Measurements from ENCODE around the gene VTCN1. TPM values are rescaled to one million over a fixed set of nuclear protein-coding genes. Genes with fewer than 3 reads are reported as not detected.

VTCN1 gene
- total RNA-seq, 1 experiment from 2014 or later: 0.52 TPM

DNA sequence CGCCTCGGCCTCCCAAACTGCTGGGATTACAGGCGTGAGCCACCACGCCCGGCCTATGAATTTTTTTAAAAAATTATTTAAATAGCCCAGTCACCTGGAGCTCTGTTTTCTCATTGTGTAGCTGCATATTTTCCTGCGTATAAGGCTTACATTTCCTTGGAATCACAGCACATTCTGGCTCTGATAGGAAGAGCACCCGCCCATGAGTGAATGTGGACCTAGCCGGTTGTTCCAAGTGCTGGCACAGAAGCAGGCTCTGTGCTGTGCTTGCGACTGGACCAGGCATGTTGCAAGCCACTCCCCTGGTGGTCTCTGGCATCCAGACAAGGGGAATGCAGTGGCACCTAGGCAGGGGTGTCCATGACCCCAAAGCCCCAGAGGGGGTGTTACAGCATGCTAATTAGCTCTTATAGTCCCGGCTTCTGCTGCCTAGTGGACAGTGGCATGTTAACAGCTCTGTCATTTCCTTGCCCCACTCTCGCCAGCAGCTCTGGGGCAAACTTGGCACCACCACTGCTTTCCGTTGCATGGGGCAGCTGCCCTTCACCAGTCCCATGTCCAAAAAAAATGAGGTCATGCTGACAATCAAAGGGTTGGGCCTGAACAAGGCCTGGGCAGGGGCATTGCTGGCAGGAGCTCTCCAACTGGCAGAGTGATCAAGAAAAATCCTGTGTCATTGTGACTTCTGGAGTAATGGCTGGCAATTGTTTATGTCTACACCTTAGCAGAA, 5.2 kb upstream of the VTCN1 start:
- Mint-ChIP-seq H3K4me3 (ENCODE audit: unreplicated experiment) (no peak overlapping the region), H3K9me3 (ENCODE audit: unreplicated experiment) (no peaks in the 10 kb centered on the region), H3K27me3 (ENCODE audit: insufficient read depth, unreplicated experiment) (no peaks in the 10 kb centered on the region), H3K27ac (ENCODE audit: unreplicated experiment) (no peak overlapping the region), H3K36me3 (ENCODE audit: insufficient read depth, unreplicated experiment) (no peaks in the 10 kb centered on the region), H3K4me1 (ENCODE audit: low read depth, unreplicated experiment) (no peaks in the 10 kb centered on the region)
- no TSS peak for BruUV-seq (replicated peaks)
- CTCF ChIA-PET: no interaction called here
- no peaks in the 10 kb centered on the region for H3K36me3 ChIP-seq (ENCODE audit: control insufficient read depth, insufficient read depth, low read length)
- no peak for DNase-seq
- intact Hi-C loops (cut with micrococcal nuclease; ENCODE audit: unreplicated experiment): no loop called here
- no peaks in the 10 kb centered on the region for H3K4me1 ChIP-seq
- POLR2A ChIA-PET: no interaction called here
- H3K9me3 ChIP-seq: no peaks in the 10 kb centered on the region
- H3K4me3 ChIP-seq (ENCODE audit: low read depth, low read length): no peak overlapping the region
- TF ChIP-seq, protein P1, sequence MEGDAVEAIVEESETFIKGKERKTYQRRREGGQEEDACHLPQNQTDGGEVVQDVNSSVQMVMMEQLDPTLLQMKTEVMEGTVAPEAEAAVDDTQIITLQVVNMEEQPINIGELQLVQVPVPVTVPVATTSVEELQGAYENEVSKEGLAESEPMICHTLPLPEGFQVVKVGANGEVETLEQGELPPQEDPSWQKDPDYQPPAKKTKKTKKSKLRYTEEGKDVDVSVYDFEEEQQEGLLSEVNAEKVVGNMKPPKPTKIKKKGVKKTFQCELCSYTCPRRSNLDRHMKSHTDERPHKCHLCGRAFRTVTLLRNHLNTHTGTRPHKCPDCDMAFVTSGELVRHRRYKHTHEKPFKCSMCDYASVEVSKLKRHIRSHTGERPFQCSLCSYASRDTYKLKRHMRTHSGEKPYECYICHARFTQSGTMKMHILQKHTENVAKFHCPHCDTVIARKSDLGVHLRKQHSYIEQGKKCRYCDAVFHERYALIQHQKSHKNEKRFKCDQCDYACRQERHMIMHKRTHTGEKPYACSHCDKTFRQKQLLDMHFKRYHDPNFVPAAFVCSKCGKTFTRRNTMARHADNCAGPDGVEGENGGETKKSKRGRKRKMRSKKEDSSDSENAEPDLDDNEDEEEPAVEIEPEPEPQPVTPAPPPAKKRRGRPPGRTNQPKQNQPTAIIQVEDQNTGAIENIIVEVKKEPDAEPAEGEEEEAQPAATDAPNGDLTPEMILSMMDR (IDR thresholded peaks at IDR 0.05; ENCODE audit: insufficient read depth in 1 of 2, low read depth in 1 of 2, low read length in 1 of 2, severe bottlenecking in 1 of 2, unreplicated experiment in 1 of 2): no peak
- no peaks in the 10 kb centered on the region for H3K27me3 ChIP-seq (replicated peaks; ENCODE audit: control insufficient read depth, insufficient read depth, low read length)

DNA sequence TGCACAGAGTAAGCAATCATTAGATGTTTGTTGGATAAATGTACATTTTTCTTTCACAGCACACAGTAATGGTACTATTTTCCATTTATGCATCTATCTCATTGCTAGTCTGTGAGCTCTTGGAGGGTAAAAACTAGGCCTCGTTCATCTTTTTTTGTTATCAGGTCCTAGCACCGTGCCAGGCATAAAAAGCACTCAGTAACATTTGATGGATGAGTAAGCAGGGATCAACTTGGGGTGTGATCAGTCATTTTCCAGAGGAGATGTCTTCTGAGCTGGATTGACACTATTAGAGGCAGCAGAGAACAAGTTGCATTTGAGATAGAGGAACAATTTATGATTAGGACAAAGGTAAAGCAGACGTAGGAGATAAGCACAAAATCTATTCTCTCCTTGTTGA, 4.3 kb upstream of the VTCN1 start:
- no TSS peak for BruUV-seq (replicated peaks)
- H3K9me3 Mint-ChIP-seq (ENCODE audit: unreplicated experiment): no peaks in the 10 kb centered on the region
- no peak overlapping the region for H3K27ac Mint-ChIP-seq (ENCODE audit: unreplicated experiment)
- H3K27me3 Mint-ChIP-seq (ENCODE audit: insufficient read depth, unreplicated experiment): no peaks in the 10 kb centered on the region
- ChIA-PET CTCF (no interaction called here), POLR2A (no interaction called here)
- no peak overlapping the region for H3K4me3 ChIP-seq (ENCODE audit: low read depth, low read length)
- DNase-seq: no peak
- H3K36me3 ChIP-seq (ENCODE audit: control insufficient read depth, insufficient read depth, low read length): no peaks in the 10 kb centered on the region
- intact Hi-C loops (cut with micrococcal nuclease; ENCODE audit: unreplicated experiment): no loop called here
- H3K4me1 Mint-ChIP-seq (ENCODE audit: low read depth, unreplicated experiment): no peaks in the 10 kb centered on the region
- no peaks in the 10 kb centered on the region for H3K36me3 Mint-ChIP-seq (ENCODE audit: insufficient read depth, unreplicated experiment)
- H3K9me3 ChIP-seq: no peaks in the 10 kb centered on the region
- no peaks in the 10 kb centered on the region for H3K27me3 ChIP-seq (replicated peaks; ENCODE audit: control insufficient read depth, insufficient read depth, low read length)
- H3K4me3 Mint-ChIP-seq (ENCODE audit: unreplicated experiment): no peak overlapping the region
- peaks cover 7% of the 10 kb centered on the region; the same call in 1 of the 2 replicates for H3K4me1 ChIP-seq
- TF ChIP-seq, protein P1 (IDR thresholded peaks at IDR 0.05; ENCODE audit: insufficient read depth in 1 of 2, low read depth in 1 of 2, low read length in 1 of 2, severe bottlenecking in 1 of 2, unreplicated experiment in 1 of 2): no peak

DNA sequence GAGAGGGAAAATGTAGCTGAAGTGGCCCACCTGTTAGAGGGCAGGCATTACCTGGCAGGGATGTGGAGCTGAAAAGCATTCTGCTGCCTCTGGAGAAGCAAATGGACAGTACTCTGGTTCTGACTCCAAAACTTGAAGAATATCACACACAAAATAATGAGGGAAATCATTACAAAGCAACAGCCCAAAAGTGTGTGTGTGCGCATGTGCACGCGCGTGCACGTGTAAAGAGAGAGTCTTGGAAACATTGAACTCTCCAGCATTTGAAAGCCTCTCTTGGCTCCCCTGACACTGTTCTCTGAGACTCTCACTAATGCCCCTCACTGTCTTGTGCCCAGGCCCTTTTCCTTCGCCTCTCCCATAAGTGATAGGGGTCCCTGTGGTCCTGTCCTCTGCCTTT, 2.3 kb upstream of the VTCN1 start:
- intact Hi-C loops (cut with micrococcal nuclease; ENCODE audit: unreplicated experiment): no loop called here
- H3K36me3 Mint-ChIP-seq (ENCODE audit: insufficient read depth, unreplicated experiment): no peaks in the 10 kb centered on the region

More for the DNA sequence above, 2.3 kb upstream of the VTCN1 start:
- ChIA-PET CTCF (no interaction called here), POLR2A (no interaction called here)
- no peak overlapping the region for H3K4me3 ChIP-seq (ENCODE audit: low read depth, low read length)
- BruUV-seq (replicated peaks): no TSS peak
- TF ChIP-seq, protein P1 (IDR thresholded peaks at IDR 0.05; ENCODE audit: insufficient read depth in 1 of 2, low read depth in 1 of 2, low read length in 1 of 2, severe bottlenecking in 1 of 2, unreplicated experiment in 1 of 2): no peak
- Mint-ChIP-seq H3K27ac (ENCODE audit: unreplicated experiment) (no peak overlapping the region), H3K4me3 (ENCODE audit: unreplicated experiment) (no peak overlapping the region), H3K4me1 (ENCODE audit: low read depth, unreplicated experiment) (peaks cover 11% of the 10 kb centered on the region), H3K9me3 (ENCODE audit: unreplicated experiment) (no peaks in the 10 kb centered on the region), H3K27me3 (ENCODE audit: insufficient read depth, unreplicated experiment) (no peaks in the 10 kb centered on the region)
- H3K27me3 ChIP-seq (replicated peaks; ENCODE audit: control insufficient read depth, insufficient read depth, low read length): no peaks in the 10 kb centered on the region
- no peak for DNase-seq
- H3K4me1 ChIP-seq: peaks cover 8% of the 10 kb centered on the region; the same call in 1 of the 2 replicates
- H3K36me3 ChIP-seq (ENCODE audit: control insufficient read depth, insufficient read depth, low read length): no peaks in the 10 kb centered on the region
- no peaks in the 10 kb centered on the region for H3K9me3 ChIP-seq
